ENCODE results near the gene NELFB. TPM values are rescaled to one million over a fixed set of nuclear protein-coding genes. Genes with fewer than 3 reads are reported as not detected.

Gene NELFB
- polyA plus RNA-seq, 4 donors: 34.7 to 62.5 (median 40.1) TPM

DNA sequence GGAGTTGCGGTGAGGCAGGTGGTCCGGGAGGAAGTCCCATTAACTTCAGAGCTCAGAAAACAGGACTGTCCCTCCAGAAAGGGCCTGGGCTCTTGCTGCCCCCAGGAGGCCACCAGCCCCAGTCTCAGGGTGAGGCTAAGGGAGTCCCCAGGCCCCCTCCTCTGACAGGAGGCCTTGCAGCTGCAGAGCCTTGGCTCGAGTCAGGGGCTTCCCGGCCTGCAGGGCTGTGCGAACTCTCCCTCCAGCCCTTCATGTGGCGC, 7.3 kb upstream of the NELFB start:
- H3K9me3 ChIP-seq (ENCODE audit: control insufficient read depth in 2 of 2, insufficient read depth in 1 of 2, low read depth in 1 of 2, low read length in 1 of 2): no peaks in the 10 kb centered on the region
- H3K27me3 ChIP-seq (ENCODE audit: control insufficient read depth in 3 of 3, insufficient read depth in 3 of 3, low read length in 3 of 3): no peaks in the 10 kb centered on the region
- no peak overlapping the region for H3K27ac ChIP-seq (ENCODE audit: low read depth in 1 of 3, low read length in 2 of 3)
- no peak for FAIRE-seq
- DNase-seq: no peak
- H3K4me3 ChIP-seq (ENCODE audit: low read depth in 1 of 3, low read length in 3 of 3): no peak overlapping the region
- WGBS, 3 donors: 79 to 86% (median 85%) methylated on average over 6 of the region's 6 CpGs
- H3K4me1 ChIP-seq (ENCODE audit: control insufficient read depth in 3 of 3, insufficient read depth in 2 of 3, low read depth in 1 of 3, low read length in 2 of 3): peaks cover 0 to 32% (median 1%) of the 10 kb centered on the region in 3 donors
- H3K36me3 ChIP-seq (ENCODE audit: control insufficient read depth in 3 of 3, insufficient read depth in 2 of 3, low read depth in 1 of 3, low read length in 3 of 3): peaks cover 2 to 15% (median 2%) of the 10 kb centered on the region in 3 donors

DNA sequence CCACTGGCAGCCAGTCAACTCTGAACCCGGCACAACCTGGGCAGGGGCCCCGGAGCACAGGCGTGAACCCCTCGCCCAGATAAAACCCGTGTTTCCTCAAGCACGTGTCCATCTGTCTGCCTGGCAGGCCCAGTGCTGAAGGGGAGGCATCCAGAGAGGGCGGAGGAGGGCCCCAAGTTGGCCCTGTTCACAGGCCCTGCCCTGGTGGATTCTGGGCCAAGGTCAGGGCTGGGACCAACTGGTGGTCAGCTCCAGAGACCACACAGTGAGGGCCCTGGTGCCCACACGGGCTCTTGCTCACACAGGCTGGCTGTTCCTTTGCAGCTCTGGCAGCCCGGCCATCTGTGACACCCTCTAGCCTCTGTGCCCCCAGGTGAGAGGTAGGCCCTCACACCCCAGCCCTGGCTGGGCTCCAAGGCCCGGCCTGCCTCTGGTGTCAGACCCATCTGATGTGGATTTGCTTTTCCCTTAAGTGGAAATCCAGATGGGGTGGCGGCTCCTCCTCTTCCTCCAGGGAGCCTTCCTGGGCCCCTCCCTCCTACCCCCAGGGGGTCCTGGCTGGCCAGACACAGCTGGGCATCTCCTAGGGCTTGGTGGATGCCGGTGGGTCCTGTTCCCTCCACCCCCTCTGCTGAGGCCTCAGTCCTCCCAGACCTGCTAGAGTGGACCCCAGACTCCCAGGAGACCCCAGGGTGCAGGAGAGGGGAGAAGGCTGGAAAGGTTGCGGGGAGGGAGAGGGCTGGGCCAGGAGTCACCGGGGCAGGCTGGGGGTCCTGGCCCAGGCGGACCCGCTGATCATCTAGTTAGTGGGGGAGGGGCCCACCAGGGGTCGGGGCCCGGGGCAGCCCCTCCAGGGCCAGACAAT, 4.6 kb upstream of the NELFB start:
- H3K27me3 ChIP-seq (ENCODE audit: control insufficient read depth in 3 of 3, insufficient read depth in 3 of 3, low read length in 3 of 3): no peaks in the 10 kb centered on the region
- no peaks in the 10 kb centered on the region for H3K9me3 ChIP-seq (ENCODE audit: control insufficient read depth in 2 of 2, insufficient read depth in 1 of 2, low read depth in 1 of 2, low read length in 1 of 2)
- no peaks in the 10 kb centered on the region for H3K36me3 ChIP-seq (ENCODE audit: control insufficient read depth in 3 of 3, insufficient read depth in 2 of 3, low read depth in 1 of 3, low read length in 3 of 3)
- WGBS, 3 donors: 47 to 61% (median 54%) methylated on average over 14 to 18 of the region's 18 CpGs
- no peak overlapping the region for H3K27ac ChIP-seq (ENCODE audit: low read depth in 1 of 3, low read length in 2 of 3)
- peaks cover 0 to 24% (median 3%) of the 10 kb centered on the region in 3 donors for H3K4me1 ChIP-seq (ENCODE audit: control insufficient read depth in 3 of 3, insufficient read depth in 2 of 3, low read depth in 1 of 3, low read length in 2 of 3)
- DNase-seq: no peak
- FAIRE-seq: no peak
- no peak overlapping the region for H3K4me3 ChIP-seq (ENCODE audit: low read depth in 1 of 3, low read length in 3 of 3)

DNA sequence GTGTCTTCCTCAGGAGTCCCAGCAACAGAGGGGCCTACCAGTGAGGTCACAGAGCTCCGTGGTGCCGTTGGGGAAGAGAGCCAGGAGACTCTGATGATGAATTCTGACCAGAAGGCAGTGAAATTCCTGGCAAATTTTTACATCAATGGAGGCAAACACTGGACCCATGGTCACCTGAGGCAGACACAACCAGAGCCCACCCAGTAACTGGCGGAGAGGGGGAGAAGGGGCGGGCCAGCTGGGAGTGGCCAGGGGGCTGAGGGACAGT, 4.0 kb upstream of the NELFB start, which contains the start of gene STPG3:
STPG3 (plus strand) TSS at position 93 of the 268 bp plus-strand sequence; CDS start at position 94, 1 bp downstream.
- Histone ChIP-seq H3K4me3 (ENCODE audit: low read depth in 1 of 3, low read length in 3 of 3) (no peak within 1 kb of the TSS), H3K27me3 (ENCODE audit: control insufficient read depth in 3 of 3, insufficient read depth in 3 of 3, low read length in 3 of 3) (no peaks in the 10 kb centered on the region), H3K9me3 (ENCODE audit: control insufficient read depth in 2 of 2, insufficient read depth in 1 of 2, low read depth in 1 of 2, low read length in 1 of 2) (no peaks in the 10 kb centered on the region), H3K36me3 (ENCODE audit: control insufficient read depth in 3 of 3, insufficient read depth in 2 of 3, low read depth in 1 of 3, low read length in 3 of 3) (peaks cover 0 to 2% (median 0%) of the 10 kb centered on the region in 3 donors), H3K27ac (ENCODE audit: low read depth in 1 of 3, low read length in 2 of 3) (no peak within 1 kb of the TSS), H3K4me1 (ENCODE audit: control insufficient read depth in 3 of 3, insufficient read depth in 2 of 3, low read depth in 1 of 3, low read length in 2 of 3) (peaks cover 3 to 26% (median 4%) of the 10 kb centered on the region in 3 donors)
- 65 to 78% (median 68%) methylated on average over 2 to 4 of the region's 4 CpGs for WGBS, 3 donors
- FAIRE-seq (no peak), DNase-seq (no peak)

DNA sequence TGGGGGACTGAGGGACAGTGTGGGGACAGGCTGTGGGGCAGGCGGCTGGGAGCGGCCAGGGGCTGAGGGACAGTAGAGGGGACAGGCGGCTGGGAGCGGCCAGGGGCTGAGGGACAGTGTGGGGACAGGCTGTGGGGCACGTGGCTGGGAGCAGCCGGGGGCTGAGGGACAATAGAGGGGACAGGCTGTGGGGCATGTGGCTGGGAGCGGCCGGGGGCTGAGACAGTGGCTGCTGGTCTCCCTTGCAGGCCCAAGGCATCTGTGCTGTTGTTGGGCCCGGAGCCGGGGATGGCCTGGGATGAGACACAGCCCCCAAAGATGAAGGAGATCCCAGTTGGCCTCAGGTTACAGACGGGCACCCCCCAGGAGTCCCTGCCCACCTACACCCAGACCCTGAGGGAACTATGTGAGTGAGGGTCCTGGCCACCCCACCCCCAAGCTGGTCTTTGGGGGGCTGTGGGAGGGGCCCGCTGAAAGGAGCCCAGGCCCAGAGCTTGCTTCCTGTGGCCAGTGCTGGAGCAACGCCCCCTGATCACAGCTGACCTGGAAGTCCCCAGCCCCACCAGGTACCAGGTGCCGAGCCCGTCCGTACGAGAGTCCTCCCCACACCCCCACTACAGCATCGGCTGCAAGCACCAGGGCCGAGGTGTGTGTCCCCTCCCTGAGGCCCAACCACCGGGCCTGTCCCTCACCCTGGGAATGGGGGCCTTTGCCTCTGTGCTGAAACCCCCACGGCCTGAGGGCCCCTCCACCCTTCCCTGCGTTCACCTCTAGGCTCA, 3.4 kb upstream of the NELFB start:
- DNase-seq (no peak), FAIRE-seq (no peak)
- Histone ChIP-seq H3K27ac (ENCODE audit: low read depth in 1 of 3, low read length in 2 of 3) (no peak overlapping the region), H3K27me3 (ENCODE audit: control insufficient read depth in 3 of 3, insufficient read depth in 3 of 3, low read length in 3 of 3) (no peaks in the 10 kb centered on the region), H3K9me3 (ENCODE audit: control insufficient read depth in 2 of 2, insufficient read depth in 1 of 2, low read depth in 1 of 2, low read length in 1 of 2) (no peaks in the 10 kb centered on the region), H3K36me3 (ENCODE audit: control insufficient read depth in 3 of 3, insufficient read depth in 2 of 3, low read depth in 1 of 3, low read length in 3 of 3) (peaks cover 0 to 7% (median 0%) of the 10 kb centered on the region in 3 donors), H3K4me3 (ENCODE audit: low read depth in 1 of 3, low read length in 3 of 3) (no peak overlapping the region), H3K4me1 (ENCODE audit: control insufficient read depth in 3 of 3, insufficient read depth in 2 of 3, low read depth in 1 of 3, low read length in 2 of 3) (peaks cover 7 to 31% (median 8%) of the 10 kb centered on the region in 3 donors)
- 76 to 85% (median 84%) methylated on average over 16 to 22 of the region's 22 CpGs for WGBS, 3 donors

DNA sequence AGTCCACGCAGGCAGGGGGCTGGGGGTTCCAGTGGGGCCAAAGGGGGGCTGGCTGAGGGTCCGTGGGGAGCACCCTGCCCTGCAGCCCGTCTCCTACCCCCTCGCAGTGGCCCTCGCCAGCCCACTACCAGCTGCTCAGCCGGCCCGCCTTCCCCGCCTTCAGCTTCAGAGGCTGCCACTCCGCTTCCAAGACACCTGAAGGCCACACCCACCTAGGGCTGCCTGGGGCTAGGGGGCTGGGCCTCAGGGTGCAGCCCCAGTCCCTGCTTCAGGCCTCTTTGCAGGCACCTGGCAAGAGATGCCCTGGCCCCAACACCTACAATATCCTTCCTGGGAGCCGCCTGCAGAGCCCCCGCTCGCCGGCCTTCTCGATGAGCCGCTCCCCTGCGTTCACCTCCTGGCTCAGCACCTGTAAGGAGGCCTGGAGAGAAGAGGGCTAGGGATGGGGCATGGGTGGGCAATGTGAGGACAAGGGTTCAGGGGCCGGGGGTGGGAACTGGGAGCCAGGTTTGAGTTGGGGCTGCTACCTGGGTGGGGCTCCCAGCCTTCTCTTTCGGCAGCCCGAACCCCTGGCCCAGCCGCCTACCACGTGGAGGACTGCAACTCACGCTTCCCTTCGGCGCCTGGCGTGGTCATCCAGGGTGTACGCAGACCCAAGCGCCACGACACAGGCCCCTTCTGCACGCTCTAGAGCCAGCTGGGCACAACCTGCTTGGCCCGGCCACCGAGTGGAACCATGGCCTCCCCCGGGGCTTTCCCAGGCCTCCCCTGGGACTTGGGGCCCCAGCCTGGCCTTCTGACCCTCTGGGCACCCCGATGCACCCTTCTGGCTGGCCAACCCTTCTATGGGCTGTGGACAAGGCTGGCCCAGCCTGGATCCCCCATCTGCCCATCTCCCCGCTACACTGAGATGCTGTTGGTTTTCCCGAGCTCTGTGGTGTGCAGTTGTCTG, 2.3 kb upstream of the NELFB start:
- FAIRE-seq (no peak), DNase-seq (peak; percentile 60 to 83)
- Histone ChIP-seq H3K36me3 (ENCODE audit: control insufficient read depth in 3 of 3, insufficient read depth in 2 of 3, low read depth in 1 of 3, low read length in 3 of 3) (peaks cover 0 to 15% (median 0%) of the 10 kb centered on the region in 3 donors), H3K27ac (ENCODE audit: low read depth in 1 of 3, low read length in 2 of 3) (no peak overlapping the region), H3K4me1 (ENCODE audit: control insufficient read depth in 3 of 3, insufficient read depth in 2 of 3, low read depth in 1 of 3, low read length in 2 of 3) (peaks cover 8 to 32% (median 8%) of the 10 kb centered on the region in 3 donors), H3K9me3 (ENCODE audit: control insufficient read depth in 2 of 2, insufficient read depth in 1 of 2, low read depth in 1 of 2, low read length in 1 of 2) (no peaks in the 10 kb centered on the region), H3K27me3 (ENCODE audit: control insufficient read depth in 3 of 3, insufficient read depth in 3 of 3, low read length in 3 of 3) (no peaks in the 10 kb centered on the region), H3K4me3 (ENCODE audit: low read depth in 1 of 3, low read length in 3 of 3) (no peak overlapping the region)
- 44 to 70% (median 62%) methylated on average over 28 to 35 of the region's 35 CpGs for WGBS, 3 donors

DNA sequence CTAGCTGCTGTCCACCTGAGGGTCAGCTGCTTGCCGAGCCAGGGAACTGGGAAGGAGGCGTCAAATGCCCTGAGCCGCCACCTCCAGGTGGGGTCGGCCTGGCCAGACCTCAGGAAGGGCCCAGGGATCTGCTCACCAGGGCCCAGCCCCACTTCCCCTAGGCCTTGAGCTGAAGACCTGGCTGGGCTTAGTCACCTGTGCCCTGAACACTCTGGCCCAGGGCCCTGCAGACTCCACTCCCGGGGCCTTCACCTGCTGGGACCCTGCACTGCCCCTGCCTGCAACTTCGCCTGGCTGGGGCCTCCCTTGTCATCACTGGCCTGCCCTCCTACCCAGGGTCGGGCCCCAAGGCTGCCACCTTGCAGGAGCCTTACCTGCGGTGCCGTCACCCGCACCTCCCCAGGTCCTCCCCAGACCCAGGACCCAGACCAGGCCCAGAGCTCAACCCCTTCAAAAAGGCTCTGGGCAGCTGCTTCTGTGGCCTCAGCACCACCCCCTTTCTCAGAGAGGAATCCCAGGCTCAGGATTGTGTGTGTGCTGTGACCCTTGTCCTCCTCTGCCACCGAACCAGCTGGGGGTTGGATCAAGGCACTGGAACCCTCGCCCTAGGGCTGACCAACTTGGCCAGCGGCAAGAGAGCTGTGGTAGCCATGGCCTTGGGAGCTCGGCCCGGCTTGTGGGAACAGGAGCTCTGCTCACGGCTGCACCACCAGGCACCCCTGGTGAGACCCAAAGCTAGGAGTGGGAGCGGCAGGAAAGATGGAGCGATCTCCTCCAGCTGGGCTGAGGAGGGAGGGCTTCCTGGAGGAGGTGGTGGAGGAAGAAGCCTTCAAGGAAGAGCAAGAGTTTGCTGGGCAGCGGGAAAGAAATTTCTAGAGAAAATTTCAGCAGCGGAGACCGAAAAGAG, 1.2 kb upstream of the NELFB start:
- Histone ChIP-seq H3K9me3 (ENCODE audit: control insufficient read depth in 2 of 2, insufficient read depth in 1 of 2, low read depth in 1 of 2, low read length in 1 of 2) (no peaks in the 10 kb centered on the region), H3K27ac (ENCODE audit: low read depth in 1 of 3, low read length in 2 of 3) (peak overlapping the region; percentile 79 to 92 (median 89)), H3K36me3 (ENCODE audit: control insufficient read depth in 3 of 3, insufficient read depth in 2 of 3, low read depth in 1 of 3, low read length in 3 of 3) (peaks cover 0 to 27% (median 3%) of the 10 kb centered on the region in 3 donors), H3K4me1 (ENCODE audit: control insufficient read depth in 3 of 3, insufficient read depth in 2 of 3, low read depth in 1 of 3, low read length in 2 of 3) (peaks cover 8 to 32% (median 8%) of the 10 kb centered on the region in 3 donors), H3K4me3 (ENCODE audit: low read depth in 1 of 3, low read length in 3 of 3) (peak overlapping the region; percentile 66 to 92 (median 92)), H3K27me3 (ENCODE audit: control insufficient read depth in 3 of 3, insufficient read depth in 3 of 3, low read length in 3 of 3) (no peaks in the 10 kb centered on the region)
- DNase-seq: peak; percentile 69 to 79
- WGBS, 3 donors: 20 to 55% (median 45%) methylated on average over 20 to 21 of the region's 21 CpGs
- FAIRE-seq: no peak

DNA sequence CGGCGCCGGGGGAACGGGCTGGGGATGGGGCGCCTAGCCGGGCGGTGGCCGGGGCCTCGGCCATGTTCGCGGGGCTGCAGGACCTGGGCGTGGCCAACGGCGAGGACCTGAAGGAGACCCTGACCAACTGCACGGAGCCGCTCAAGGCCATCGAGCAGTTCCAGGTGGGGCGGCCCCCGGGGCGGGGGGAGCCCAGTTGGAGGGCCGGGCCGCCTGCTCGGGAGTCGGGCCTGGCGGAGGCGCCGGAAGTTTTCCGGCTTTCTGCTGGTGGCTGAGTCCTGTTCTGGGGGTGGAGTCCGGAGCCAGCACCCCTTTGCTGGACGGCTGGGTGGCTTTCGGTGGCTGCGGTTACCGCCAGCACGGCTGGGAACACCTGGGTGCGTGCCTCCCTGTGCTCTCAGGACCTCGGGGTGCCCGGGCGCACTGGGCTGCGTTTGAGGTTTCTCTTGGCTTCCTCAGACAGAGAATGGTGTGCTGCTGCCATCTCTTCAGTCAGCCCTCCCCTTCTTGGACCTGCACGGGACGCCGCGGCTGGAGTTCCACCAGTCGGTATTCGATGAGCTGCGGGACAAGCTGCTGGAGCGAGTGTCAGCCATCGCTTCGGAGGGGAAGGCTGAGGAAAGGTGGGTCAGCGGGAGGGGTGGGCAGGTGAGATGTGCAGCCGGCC, 454 bp downstream of the NELFB start:
- 0 to 2% (median 1%) methylated on average over 31 to 51 of the region's 51 CpGs for WGBS, 3 donors
- no peak for FAIRE-seq
- peaks cover 8 to 32% (median 8%) of the 10 kb centered on the region in 3 donors for H3K4me1 ChIP-seq (ENCODE audit: control insufficient read depth in 3 of 3, insufficient read depth in 2 of 3, low read depth in 1 of 3, low read length in 2 of 3)

More for the DNA sequence above, 454 bp downstream of the NELFB start:
- no peak for DNase-seq
- Histone ChIP-seq H3K27ac (ENCODE audit: low read depth in 1 of 3, low read length in 2 of 3) (peak overlapping the region; percentile 4 to 41 (median 30)), H3K9me3 (ENCODE audit: control insufficient read depth in 2 of 2, insufficient read depth in 1 of 2, low read depth in 1 of 2, low read length in 1 of 2) (no peaks in the 10 kb centered on the region), H3K4me3 (ENCODE audit: low read depth in 1 of 3, low read length in 3 of 3) (peak overlapping the region; percentile 66 to 92 (median 86)), H3K27me3 (ENCODE audit: control insufficient read depth in 3 of 3, insufficient read depth in 3 of 3, low read length in 3 of 3) (no peaks in the 10 kb centered on the region), H3K36me3 (ENCODE audit: control insufficient read depth in 3 of 3, insufficient read depth in 2 of 3, low read depth in 1 of 3, low read length in 3 of 3) (peaks cover 0 to 34% (median 6%) of the 10 kb centered on the region in 3 donors)

Data from small intestine (tissue), 7 donors.